Measurements from ENCODE around the gene TTF1.

- TF ChIP-seq CTCF (conservative IDR thresholded peaks at IDR 0.05) (no peak), EZH2 (IDR thresholded peaks at IDR 0.05; ENCODE audit: low read depth) (no peak)
Measured at GRCh38 chr9:132327537-132327936, 79.1 kb downstream of the TTF1 start.

Data from PC-9 (cell line).